Measurements from ENCODE around the gene COL23A1.

Gene COL23A1

DNA sequence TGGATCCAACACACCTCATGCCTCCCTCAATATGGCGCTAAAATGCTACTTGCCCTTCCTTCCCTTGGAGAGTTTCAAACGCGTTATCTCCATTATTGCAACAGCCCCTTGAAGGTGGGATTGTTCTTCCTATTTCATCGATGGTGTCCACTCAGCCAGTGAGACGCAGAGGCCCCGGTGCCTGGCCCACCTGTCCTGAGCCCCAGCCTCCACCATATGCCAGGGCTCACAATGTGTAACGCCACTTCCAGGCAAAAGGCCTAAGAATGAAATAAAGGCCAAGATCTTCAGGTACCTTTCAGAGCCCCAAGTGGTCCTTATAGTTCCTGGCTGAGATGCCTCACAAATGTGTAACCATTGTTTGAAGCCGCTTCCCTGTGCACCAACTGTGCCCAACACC is 186.8 kb downstream of the COL23A1 start:
- H3K27ac ChIP-seq (ENCODE audit: low read length) = no peak overlapping the region
- no peak overlapping the region for H2AFZ ChIP-seq (ENCODE audit: low read depth, low read length)
- H3K27me3 ChIP-seq (ENCODE audit: low read depth, low read length) = no peaks in the 10 kb centered on the region
- H3K4me3 ChIP-seq (ENCODE audit: low read length) = no peak overlapping the region
- H3K79me2 ChIP-seq (ENCODE audit: low read length) = no peaks in the 10 kb centered on the region
- no peaks in the 10 kb centered on the region for H3K9me3 ChIP-seq (ENCODE audit: insufficient read depth, low read length)
- H3K4me2 ChIP-seq (ENCODE audit: low read length) = no peak overlapping the region
- no peak overlapping the region for H3K9ac ChIP-seq (ENCODE audit: low read length)
- no peaks in the 10 kb centered on the region for H3K36me3 ChIP-seq (replicated peaks; ENCODE audit: low read depth, low read length)
- H3K4me1 ChIP-seq (ENCODE audit: low read length) = no peaks in the 10 kb centered on the region
- no peaks in the 10 kb centered on the region for H4K20me1 ChIP-seq (ENCODE audit: insufficient read depth, low read length)
- TF ChIP-seq EZH2phosphoT487 (IDR thresholded peaks at IDR 0.05; ENCODE audit: low read depth) (no peak), CTCF (IDR thresholded peaks at IDR 0.05; ENCODE audit: low read depth, low read length) (no peak)

GRCh38 chr5:178399701-178400095 is 190.5 kb downstream of the COL23A1 start:
- TF ChIP-seq CTCF (IDR thresholded peaks at IDR 0.05; ENCODE audit: low read depth, low read length) (no peak), EZH2phosphoT487 (IDR thresholded peaks at IDR 0.05; ENCODE audit: low read depth) (no peak)
- Histone ChIP-seq H3K4me3 (ENCODE audit: low read length) (no peak overlapping the region), H3K27me3 (ENCODE audit: low read depth, low read length) (no peaks in the 10 kb centered on the region), H2AFZ (ENCODE audit: low read depth, low read length) (no peak overlapping the region), H3K4me2 (ENCODE audit: low read length) (no peak overlapping the region), H3K9me3 (ENCODE audit: insufficient read depth, low read length) (no peaks in the 10 kb centered on the region), H3K79me2 (ENCODE audit: low read length) (no peaks in the 10 kb centered on the region), H3K27ac (ENCODE audit: low read length) (no peak overlapping the region), H3K9ac (ENCODE audit: low read length) (no peak overlapping the region), H3K36me3 (replicated peaks; ENCODE audit: low read depth, low read length) (no peaks in the 10 kb centered on the region), H3K4me1 (ENCODE audit: low read length) (no peaks in the 10 kb centered on the region), H4K20me1 (ENCODE audit: insufficient read depth, low read length) (no peaks in the 10 kb centered on the region)

DNA sequence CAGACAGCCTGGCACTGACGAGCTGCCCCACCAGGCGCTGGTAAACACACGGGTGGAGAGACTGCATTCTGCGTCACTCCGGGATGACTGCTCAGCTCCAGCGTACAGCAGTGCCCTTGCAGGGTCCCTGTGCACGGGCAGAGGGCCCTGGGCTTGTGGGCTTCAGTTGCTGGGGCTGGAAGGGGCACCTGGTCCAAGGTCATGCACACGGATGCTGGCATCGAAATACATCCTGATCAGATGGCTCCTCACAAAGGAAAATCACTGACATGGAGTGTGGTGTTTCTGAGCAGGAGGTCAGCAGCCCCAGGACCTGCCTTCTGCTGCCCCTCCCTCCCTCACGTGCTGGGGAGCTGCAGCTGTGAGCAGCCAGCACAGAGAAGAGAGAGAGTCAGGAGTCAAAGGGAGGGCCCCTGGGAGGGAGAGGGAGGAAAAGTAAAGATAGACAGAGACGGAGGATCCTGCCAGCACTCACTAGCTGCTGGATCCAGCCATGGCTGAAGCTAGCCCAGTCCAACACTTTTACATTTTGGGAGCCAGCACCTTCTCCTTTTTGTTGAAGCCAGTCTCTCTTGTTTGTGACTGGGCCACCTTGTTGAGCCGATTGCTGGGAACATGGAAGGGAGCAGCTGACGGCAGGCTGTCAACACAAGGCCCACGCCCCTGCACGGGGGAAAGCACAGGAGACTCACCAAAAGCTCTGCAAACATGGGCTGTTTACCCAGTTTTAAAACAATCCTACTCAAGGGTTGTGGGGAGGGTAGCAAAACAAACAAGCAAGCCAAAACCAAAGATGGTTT is 191.1 kb downstream of the COL23A1 start:
- Histone ChIP-seq H3K27me3 (ENCODE audit: low read depth, low read length) (no peaks in the 10 kb centered on the region), H3K9me3 (ENCODE audit: insufficient read depth, low read length) (no peaks in the 10 kb centered on the region), H3K27ac (ENCODE audit: low read length) (no peak overlapping the region), H3K4me3 (ENCODE audit: low read length) (no peak overlapping the region), H3K36me3 (replicated peaks; ENCODE audit: low read depth, low read length) (no peaks in the 10 kb centered on the region), H3K4me1 (ENCODE audit: low read length) (no peaks in the 10 kb centered on the region), H3K79me2 (ENCODE audit: low read length) (no peaks in the 10 kb centered on the region), H3K4me2 (ENCODE audit: low read length) (no peak overlapping the region), H2AFZ (ENCODE audit: low read depth, low read length) (no peak overlapping the region), H4K20me1 (ENCODE audit: insufficient read depth, low read length) (no peaks in the 10 kb centered on the region), H3K9ac (ENCODE audit: low read length) (no peak overlapping the region)
- TF ChIP-seq CTCF (IDR thresholded peaks at IDR 0.05; ENCODE audit: low read depth, low read length) (no peak), EZH2phosphoT487 (IDR thresholded peaks at IDR 0.05; ENCODE audit: low read depth) (no peak)

- no peak overlapping the region for H3K4me2 ChIP-seq (ENCODE audit: low read length)
- no peaks in the 10 kb centered on the region for H3K79me2 ChIP-seq (ENCODE audit: low read length)
- H4K20me1 ChIP-seq (ENCODE audit: insufficient read depth, low read length) = no peaks in the 10 kb centered on the region
- H3K27ac ChIP-seq (ENCODE audit: low read length) = no peak overlapping the region
- no peaks in the 10 kb centered on the region for H3K9me3 ChIP-seq (ENCODE audit: insufficient read depth, low read length)
- H2AFZ ChIP-seq (ENCODE audit: low read depth, low read length) = no peak overlapping the region
- TF ChIP-seq EZH2phosphoT487 (IDR thresholded peaks at IDR 0.05; ENCODE audit: low read depth) (no peak), CTCF (IDR thresholded peaks at IDR 0.05; ENCODE audit: low read depth, low read length) (no peak)
- no peak overlapping the region for H3K4me3 ChIP-seq (ENCODE audit: low read length)
- no peak overlapping the region for H3K9ac ChIP-seq (ENCODE audit: low read length)
- H3K36me3 ChIP-seq (replicated peaks; ENCODE audit: low read depth, low read length) = no peaks in the 10 kb centered on the region
- no peaks in the 10 kb centered on the region for H3K27me3 ChIP-seq (ENCODE audit: low read depth, low read length)
- H3K4me1 ChIP-seq (ENCODE audit: low read length) = no peaks in the 10 kb centered on the region
Measured at GRCh38 chr5:178396796-178397720, 193.1 kb downstream of the COL23A1 start.

Measured in OCI-LY3 (cell line).